ENCODE results near the gene SSRP1.

DNA sequence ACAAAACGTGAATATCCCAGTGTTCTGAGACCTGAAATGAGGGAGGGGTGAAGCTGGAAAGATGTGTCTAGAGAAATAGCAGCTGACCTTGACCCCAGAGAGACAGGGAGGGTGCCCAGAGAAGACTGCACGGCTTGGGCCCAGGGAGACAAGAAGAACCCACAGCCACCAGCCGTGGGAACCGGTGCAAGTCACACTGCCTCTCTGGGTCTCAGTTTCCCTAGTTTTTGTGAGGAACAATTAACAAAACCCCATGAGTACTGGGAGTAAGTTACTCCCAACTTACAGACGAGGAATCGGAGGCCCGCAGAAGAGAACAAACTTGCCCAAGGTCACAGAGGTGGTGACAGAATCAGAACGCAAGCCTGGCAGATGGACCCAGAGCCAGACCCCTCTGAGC is 30.2 kb downstream of the SSRP1 start:
- TF ChIP-seq EZH2 (IDR thresholded peaks at IDR 0.05; ENCODE audit: insufficient read depth, low read length): no peak
- TF ChIP-seq, protein P1, sequence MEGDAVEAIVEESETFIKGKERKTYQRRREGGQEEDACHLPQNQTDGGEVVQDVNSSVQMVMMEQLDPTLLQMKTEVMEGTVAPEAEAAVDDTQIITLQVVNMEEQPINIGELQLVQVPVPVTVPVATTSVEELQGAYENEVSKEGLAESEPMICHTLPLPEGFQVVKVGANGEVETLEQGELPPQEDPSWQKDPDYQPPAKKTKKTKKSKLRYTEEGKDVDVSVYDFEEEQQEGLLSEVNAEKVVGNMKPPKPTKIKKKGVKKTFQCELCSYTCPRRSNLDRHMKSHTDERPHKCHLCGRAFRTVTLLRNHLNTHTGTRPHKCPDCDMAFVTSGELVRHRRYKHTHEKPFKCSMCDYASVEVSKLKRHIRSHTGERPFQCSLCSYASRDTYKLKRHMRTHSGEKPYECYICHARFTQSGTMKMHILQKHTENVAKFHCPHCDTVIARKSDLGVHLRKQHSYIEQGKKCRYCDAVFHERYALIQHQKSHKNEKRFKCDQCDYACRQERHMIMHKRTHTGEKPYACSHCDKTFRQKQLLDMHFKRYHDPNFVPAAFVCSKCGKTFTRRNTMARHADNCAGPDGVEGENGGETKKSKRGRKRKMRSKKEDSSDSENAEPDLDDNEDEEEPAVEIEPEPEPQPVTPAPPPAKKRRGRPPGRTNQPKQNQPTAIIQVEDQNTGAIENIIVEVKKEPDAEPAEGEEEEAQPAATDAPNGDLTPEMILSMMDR (IDR thresholded peaks at IDR 0.05; ENCODE audit: insufficient read depth, low read depth, low read length): no peak
